GM18526 (cell line): ENCODE data around the gene UBE2O.

ENCODE experiments used
- POLR2A ChIP-seq: IDR thresholded peaks from 3 replicates; pipeline ENCODE4 v1.6.1; 2011; ENCODE audit not compliant: insufficient read length; ENCODE audit errors: extremely low read depth

Gene UBE2O

DNA sequence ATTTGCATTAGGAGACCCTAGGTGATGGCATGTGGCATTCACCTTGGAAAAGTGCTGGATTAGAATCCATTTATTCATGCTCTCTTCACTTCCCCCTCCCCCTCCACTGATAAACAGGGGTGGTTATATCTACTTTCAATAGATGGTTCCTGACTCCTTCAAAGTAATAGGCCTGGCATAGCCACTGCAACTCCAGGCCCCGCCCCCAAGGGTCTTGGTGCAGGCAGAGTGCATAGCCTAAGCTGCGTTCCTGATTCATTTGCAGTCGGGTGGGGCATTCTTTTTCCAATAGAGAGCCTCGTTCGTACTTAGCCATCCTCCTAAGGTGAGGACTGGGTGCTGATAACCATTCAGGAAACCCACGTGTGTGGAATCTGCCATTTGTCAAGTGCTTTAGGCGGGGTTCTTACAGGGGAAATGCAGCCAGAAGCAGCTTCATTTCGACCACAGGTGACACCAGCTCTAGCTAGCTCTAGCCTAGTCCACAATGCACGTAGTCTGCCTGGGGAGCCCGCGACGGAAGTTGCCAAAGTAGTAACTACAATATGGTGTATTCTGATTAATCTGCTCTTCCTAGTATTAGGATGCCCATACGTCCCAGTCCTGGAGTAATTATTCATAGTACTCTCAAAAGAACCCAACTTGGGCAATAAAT, 11.1 kb downstream of the UBE2O start:
- no peak for TF ChIP-seq POLR2A

DNA sequence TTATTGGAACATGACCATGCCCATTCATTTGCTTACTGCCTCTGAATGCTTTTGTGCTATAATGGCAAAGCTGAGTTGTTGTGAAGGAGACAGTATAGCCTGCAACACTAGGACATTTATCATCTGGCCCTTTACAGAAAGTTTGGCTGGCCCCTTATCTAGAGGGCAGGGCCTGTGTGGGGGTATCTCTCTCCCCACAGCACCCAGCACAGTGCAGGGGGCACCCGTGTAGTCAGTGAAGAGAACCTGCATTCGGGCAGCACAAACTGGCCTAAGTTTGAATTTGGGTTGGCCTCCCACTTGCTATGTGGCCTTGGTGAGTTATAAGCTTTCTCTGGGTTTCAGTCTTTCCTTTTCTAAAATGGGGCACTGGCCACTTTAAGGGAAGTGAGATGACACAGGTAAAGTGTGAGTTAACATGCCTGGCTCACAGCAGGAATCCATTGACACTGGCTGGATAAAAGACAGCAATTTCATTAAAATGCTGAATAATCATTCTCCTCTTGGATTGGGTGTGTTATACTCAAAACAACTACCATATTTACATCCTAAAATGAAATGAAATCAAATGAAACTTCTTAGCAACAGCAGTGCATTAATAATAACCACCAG, 12.1 kb downstream of the UBE2O start:
- no peak for TF ChIP-seq POLR2A

DNA sequence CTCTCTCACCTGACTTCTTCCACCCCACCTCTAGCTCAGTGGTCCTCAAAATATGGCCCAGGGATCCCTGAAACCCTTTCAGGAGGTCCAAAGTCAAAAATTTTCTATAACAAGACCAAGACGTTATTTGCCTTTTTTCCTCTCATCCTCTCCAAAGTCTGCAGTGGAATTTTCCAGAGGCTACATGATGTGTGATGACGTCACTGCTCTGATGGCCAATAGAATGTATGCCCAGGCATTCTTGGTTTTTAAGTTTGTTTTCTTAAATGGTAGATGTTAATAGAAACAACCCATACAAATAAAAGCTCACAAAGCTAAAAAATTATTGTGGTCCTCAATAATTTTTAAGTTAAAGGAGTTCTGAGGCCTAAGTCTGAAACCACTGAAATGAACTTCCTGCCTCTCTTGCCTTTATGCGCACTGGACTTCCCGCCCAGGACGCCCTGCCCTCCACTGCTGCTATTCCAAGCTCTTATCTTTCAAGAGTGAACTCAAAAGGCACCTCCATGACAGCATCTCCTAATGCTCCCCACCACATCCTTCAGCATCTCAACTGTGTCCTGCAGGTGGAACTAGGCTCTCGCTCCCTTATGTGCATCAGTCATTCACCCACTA, 13.5 kb downstream of the UBE2O start:
- TF ChIP-seq POLR2A, result no peak

DNA sequence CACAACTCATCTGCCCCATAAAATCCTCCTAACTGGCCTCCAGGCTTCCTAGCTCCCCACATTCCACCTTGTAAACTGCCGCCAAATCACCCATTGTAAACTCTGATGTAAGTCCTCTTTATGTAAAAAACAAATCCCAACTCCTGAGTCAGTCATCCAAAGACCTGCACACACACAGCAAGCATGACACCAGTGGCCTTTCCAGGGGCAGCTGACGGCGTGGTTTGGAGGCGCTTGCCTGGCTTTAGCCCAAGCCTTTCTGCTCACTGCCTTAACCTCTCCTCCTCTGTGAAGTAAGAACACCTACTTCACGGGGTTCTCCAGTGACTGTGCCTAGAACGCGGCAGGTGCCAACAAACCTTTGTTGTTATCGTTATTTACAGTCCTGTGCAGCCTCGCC, 14.0 kb downstream of the UBE2O start:
- TF ChIP-seq POLR2A, result no peak

DNA sequence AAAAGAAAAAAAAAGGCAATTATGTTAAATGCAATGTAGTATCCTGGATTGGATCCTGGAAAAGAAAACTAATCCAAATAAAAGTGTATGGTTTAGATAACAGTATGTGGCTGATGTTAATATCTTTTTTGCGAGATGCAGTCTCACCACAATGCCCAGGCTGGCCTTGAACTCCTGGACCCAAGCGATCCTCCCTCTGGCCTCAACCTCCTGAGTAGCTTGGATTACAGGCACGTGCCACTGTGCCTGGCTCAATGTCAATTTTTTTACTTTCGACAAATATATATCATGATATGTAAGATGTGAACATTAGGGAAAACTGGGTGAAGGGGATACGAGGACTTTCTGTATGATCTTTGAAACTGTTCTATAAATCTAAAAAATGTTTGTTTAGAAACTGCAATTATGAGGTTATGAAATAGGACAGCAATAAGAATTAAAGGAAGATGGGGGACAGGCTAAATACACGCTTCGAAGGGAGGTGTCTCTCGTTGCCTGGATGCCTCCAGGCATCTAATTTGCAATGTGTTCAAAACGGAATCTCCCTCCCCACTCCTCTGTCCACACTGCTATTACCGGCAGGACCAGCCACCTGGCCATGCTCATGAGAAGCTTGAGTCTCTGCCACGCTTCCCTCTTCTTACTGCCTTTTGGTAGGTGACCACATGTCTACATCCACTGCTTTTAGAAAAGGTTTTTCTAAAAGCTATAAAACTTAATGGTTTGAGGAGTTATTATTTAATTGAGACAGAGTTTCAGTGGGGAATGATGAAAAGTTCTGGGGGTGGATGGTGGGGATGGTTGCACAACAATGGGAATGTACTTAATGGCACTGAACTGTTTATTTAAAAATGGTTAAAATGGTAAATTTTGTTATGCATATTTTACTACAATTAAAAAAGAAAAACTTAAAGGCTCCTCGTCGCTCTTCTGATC, 15.2 kb downstream of the UBE2O start:
- TF ChIP-seq POLR2A, result no peak

DNA sequence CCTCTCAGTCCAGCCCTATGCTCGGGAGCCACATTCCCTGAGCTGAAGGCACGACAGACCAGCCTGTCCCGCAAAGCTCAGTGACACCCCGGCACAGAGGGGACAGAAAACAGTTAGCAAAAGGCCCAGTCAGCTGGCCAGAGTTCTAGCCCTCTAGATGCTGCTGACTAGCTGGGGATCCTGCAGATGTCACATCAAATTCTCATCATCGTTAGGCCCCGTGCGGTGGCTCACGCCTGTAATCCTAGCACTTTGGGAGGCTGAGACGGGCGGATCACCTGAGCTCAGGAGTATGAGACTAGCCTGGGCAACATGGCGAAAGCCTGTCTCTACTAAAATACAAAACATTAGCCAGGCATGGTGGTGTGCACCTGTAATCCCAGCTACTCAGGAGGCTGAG, 17.2 kb downstream of the UBE2O start:
- TF ChIP-seq POLR2A, result no peak

DNA sequence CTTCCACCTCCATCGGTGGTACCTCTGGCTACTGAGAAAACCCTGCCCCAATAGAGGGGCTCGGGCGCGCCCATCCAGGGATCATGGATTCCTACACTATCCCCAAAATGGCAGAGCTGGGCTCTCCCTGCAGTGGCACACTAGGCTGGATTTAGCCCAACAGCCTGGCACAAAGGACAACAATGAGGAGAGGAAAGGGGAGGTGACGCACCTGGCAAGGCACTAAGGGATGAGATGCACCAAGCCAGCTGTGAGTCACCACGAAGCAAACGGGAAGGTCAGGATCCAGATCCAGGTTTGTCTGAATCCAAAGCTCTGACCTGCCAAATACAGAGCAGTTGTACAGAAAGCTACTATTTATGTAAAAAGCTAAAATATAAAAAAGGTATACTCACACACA, 18.1 kb downstream of the UBE2O start:
- TF ChIP-seq POLR2A, result no peak

DNA sequence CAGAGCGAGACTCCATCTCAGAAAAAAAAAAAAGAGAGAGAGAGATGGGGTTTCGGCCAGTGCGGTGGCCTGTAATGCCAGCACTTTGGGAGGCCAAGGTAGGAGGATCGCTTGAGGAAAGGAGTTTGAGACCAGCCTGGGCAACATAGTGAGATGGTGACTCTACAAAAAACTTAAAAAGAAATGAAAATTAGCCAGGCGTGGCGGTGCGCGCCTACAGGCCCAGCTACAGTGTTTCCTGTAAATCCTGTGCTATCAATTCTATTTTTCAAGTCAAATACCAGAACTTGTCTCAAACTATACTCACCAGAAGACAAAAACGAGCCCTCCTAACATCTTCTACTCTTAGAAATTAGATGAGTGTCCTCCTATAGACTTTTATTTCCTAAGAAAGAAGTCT, 19.3 kb downstream of the UBE2O start:
- no peak for TF ChIP-seq POLR2A

DNA sequence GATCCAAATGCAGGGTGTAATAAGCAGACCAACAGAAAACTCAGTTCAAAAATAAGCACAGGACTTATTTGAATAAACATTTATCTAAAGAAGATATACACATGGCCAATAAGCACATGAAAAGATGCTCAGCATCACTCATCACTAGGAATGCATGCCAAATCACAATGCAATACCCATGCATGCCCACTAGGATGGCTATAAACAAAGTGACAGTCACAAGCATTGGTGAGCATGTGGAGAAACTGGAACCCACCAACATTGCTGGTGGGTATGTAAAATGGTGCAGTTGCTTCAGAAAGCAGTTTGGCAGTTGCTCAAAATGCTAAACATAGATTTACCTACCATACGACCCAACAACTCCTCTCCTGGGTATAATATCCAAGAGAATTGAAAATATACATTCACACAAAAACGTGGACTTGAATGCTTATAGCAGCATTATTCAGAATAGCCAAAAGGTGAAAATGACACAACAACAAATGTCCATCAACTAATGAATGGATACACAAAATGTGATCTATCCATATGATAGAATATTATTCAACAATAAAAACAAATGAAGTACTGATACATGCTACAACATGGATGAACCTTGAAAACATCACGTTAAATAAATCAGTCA, 20.1 kb downstream of the UBE2O start:
- no peak for TF ChIP-seq POLR2A

DNA sequence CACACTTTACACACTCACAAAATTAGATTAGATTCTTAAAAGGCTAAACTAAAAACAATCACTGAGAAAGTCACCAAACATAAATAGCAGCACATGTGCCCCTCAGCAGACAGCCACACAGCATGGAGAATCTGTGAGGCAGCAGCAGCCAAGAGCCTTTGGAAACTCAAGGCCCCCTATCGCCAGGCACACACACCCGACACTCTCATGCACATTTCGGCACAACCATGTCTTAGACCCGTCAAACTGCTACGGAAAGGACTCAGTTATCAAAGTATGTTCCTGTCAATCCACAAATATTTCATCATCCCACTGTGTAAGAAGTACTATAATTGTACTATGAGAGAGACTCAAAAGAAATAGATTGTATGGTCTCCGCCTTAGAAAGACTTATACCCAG, 20.9 kb downstream of the UBE2O start:
- TF ChIP-seq POLR2A, result no peak

DNA sequence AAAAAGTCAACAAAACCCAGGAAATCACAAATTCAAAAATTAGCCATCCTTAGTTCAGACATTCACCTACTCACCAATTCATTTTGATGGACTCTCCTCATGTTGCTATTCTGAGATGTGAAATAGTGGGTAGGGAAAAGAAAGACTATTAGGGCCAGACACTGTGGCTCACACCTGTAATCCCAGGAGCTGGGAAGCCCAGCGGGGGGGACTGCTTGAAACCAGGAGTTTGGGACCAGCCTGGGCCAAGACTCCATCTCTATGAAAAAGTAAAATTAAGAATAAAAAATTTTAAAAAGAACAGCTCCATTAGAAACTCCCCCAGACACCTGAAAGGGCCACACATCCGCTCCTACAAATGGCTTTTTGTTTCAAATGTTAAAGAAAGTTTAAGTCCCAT, 21.4 kb downstream of the UBE2O start:
- no peak for TF ChIP-seq POLR2A

DNA sequence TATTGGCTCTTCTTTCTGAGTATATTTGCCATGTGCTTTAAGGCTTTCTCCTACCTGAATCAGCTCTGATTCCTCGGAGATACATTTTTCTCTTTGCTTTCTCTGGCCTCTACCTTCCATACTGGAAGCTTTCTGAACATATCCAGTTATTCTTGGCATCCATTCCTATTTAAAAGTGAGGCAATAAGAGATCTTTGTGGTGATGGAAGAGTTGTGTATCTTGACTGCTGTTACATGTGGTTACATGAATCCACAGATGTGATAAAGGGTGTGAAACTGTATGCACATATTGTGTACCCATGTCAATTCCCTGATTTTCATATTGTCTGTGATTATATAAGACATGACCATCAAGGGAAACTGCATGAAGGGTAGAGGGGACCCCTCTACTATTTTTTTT, 24.4 kb downstream of the UBE2O start:
- TF ChIP-seq POLR2A, result no peak

DNA sequence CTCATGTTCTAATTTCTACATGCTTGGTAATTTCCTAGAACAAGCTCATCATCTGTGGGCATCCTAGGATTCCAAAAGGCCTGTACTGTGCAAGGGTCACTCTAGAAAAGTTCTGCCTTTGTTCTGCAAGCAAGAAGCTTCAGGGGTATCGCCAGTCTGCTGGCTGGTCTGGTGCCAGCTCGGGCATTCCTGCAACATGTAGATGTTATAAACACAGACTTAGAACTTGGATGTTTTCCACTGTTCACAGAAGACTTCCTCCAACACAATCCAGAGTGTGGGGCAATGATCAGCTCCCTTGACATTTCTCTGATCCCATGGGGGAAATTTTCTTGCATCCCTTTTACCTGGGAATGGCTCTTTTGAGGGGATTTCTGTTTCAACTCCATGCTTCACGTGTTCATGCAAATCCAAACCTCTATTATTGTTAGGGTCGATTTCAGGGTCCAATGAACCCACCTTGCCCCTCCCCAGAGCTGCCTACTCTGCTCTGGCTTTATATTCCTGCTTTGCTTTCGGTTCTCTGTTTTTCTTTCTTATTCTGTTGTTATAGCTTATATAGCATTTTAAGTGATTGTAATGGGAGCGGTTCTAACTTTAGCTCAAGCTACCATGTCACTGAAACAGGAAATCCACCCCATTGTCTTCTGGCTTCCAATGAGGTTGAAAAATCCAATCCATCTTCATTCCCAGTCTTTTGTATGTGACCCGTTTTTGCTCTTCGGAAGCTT, 25.3 kb downstream of the UBE2O start:
- TF ChIP-seq POLR2A, result no peak

DNA sequence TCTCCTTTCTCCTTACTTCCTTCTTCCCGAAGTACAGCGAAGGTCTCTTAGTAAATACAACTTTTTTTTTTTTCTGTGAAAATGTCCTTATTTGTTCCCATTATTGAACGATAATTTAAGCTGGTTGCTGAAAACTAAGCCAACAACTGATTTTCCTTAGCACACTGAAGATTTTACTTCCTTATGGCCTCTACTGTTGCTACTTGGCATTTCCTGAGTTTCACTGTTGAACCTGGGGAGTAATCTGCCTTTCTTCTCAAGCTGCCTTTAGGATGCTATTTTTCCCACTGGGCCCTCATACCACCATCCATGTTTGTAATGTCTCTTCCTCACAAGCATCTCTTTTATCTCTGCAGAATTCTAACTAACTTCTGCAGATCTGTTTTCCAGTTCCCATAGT, 26.1 kb downstream of the UBE2O start:
- TF ChIP-seq POLR2A, result no peak

DNA sequence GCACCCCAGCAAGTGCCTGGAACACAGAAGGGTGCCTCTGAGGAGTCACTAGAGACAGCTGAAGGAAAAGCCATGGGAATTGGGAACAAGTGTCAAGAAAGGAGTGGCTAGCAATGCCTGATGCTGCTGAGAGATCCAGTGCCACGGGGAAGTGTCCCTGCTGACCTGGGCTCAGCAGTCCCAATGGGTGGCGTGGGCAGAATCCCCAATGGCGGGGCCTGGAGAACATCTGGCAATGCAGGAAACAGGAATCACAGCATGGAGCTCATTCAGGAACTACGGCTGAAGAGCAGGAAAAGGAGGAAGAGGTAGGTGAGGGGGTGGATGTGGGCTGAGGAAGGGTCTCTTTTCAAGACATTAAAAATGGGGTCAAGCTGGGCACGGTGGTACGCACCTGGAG, 30.1 kb downstream of the UBE2O start:
- no peak for TF ChIP-seq POLR2A

DNA sequence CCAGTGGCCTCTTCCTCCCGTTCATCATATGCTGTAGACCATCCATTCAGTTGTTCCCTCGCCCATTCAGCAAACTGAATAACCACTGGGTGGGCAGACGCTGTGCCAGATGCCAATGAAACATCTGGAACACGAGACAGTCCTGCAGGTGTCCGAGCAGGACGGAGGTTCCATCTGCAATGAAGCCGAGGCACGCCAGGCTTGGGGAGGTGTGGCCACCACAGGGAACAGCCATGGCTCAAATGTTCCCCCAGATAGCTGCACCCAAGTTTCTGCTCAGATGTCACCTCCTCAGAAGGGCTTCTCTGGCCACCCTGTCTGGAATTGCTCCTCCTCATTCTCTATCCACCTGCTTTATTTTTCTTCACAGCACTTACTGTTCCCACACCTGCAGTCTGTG, 30.5 kb downstream of the UBE2O start:
- no peak for TF ChIP-seq POLR2A
